ENCODE results near the gene HDAC4. TPM values are rescaled to one million over a fixed set of nuclear protein-coding genes. Genes with fewer than 3 reads are reported as not detected.

The HDAC4 gene
- total RNA-seq, 1 donor from 2014 or later, result 39.0 TPM

DNA sequence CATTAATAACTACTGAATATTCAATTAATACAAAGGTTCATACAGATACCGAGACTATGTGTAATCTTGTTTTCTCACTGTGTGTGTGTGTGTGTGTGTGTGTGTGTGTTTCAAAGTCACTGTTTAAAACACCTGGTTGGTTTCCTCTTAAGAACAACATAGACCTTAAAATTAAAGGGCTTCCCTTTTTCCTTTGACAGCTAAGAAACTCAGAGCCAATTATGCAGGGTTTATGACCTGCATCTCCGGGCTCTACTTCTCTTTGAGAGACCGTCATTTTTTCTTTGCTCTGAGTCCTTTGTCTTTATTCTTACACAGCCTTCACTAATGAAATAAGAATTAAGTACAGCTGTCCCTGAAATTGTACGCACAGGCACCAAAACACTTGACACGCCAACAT is 145.6 kb downstream of the HDAC4 start:
- peaks cover 27% of the 10 kb centered on the region for H3K4me1 Mint-ChIP-seq (ENCODE audit: unreplicated experiment)
- TF ChIP-seq CTCF (conservative IDR thresholded peaks at IDR 0.05), result no peak
- no peak overlapping the region for H3K27ac Mint-ChIP-seq
- DNase-seq (ENCODE audit: extremely low spot score, unreplicated experiment), result no peak
- peaks cover 24% of the 10 kb centered on the region for H3K9me3 Mint-ChIP-seq
- no peak overlapping the region for H3K4me3 Mint-ChIP-seq
- no peaks in the 10 kb centered on the region for H3K27me3 Mint-ChIP-seq
- peaks cover 14% of the 10 kb centered on the region for H3K36me3 Mint-ChIP-seq

DNA sequence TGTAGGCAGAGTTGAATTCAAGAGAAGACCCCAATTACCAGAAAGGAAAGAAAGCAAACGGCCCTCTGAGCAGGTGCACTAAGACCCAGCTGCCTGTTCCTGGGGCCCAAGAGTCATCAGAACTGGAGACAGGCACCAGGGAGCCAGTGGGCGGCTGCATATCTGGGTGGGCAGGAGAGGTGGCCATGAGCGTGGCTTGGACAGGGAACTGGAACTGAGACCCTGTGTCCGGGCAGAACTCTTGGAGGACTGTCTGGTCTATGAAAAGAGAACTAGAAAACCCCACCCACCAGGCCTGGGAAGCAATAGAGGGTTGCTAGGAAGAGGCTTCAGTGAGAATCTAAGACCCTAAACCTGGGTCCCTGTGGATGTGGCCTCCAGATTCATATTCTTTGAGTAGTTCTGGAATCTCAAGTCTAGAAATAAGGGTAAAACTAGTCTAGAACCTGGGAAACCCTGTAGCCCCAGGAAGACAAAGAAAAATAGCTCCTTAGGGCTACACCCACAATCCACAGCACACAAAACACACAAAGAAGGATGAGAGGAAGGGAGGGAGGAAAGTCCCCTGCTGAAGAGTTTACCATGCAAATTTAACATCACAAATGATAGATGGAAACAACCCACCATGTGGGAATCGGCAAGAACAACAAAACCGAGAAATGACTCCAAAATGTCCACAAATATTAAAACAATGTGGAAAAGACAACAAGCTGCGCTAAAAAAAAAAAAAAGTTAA is 147.0 kb downstream of the HDAC4 start:
- Mint-ChIP-seq H3K36me3 (peaks cover 13% of the 10 kb centered on the region), H3K9me3 (peaks cover 19% of the 10 kb centered on the region), H3K4me1 (ENCODE audit: unreplicated experiment) (peaks cover 27% of the 10 kb centered on the region), H3K4me3 (no peak overlapping the region), H3K27me3 (no peaks in the 10 kb centered on the region), H3K27ac (no peak overlapping the region)
- no peak for DNase-seq (ENCODE audit: extremely low spot score, unreplicated experiment)
- no peak for TF ChIP-seq CTCF (conservative IDR thresholded peaks at IDR 0.05)

- peaks cover 7% of the 10 kb centered on the region for H3K36me3 Mint-ChIP-seq
- no peak for DNase-seq (ENCODE audit: extremely low spot score, unreplicated experiment)
- no peak overlapping the region for H3K27ac Mint-ChIP-seq
- no peaks in the 10 kb centered on the region for H3K27me3 Mint-ChIP-seq
- TF ChIP-seq CTCF (conservative IDR thresholded peaks at IDR 0.05), result no peak
- H3K4me1 Mint-ChIP-seq (ENCODE audit: unreplicated experiment), result peaks cover 27% of the 10 kb centered on the region
- H3K9me3 Mint-ChIP-seq, result peaks cover 13% of the 10 kb centered on the region
- H3K4me3 Mint-ChIP-seq, result no peak overlapping the region
Observed at GRCh38 chr2:239253264-239253663, 147.6 kb downstream of the HDAC4 start.

DNA sequence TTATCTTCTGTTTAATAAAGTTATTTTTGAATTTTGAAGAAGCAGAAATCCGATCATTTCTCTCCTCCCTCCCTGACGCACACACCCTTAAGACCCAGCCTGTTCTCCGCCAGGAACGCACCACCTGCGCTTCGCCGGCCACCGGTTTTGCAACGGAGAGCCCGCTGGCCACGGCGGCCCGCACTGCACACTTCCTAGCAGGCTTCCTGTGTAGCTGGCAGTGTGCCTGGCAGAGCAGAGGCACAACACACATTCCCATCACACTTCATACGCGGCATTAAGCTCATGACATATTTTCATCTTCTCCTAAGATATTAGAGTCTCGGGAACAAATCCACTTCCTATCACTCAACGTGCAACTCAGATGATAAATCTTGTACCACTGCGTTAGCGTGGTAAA is 148.0 kb downstream of the HDAC4 start:
- H3K4me3 Mint-ChIP-seq, result no peak overlapping the region
- no peak for TF ChIP-seq CTCF (conservative IDR thresholded peaks at IDR 0.05)
- peaks cover 27% of the 10 kb centered on the region for H3K4me1 Mint-ChIP-seq (ENCODE audit: unreplicated experiment)
- peaks cover 7% of the 10 kb centered on the region for H3K36me3 Mint-ChIP-seq
- H3K27me3 Mint-ChIP-seq, result no peaks in the 10 kb centered on the region
- no peak overlapping the region for H3K27ac Mint-ChIP-seq
- peaks cover 12% of the 10 kb centered on the region for H3K9me3 Mint-ChIP-seq
- no peak for DNase-seq (ENCODE audit: extremely low spot score, unreplicated experiment)

GRCh38 chr2:239252393-239252792 is 148.4 kb downstream of the HDAC4 start:
- Mint-ChIP-seq H3K4me1 (ENCODE audit: unreplicated experiment) (peaks cover 29% of the 10 kb centered on the region), H3K27me3 (no peaks in the 10 kb centered on the region), H3K36me3 (peaks cover 4% of the 10 kb centered on the region), H3K27ac (no peak overlapping the region), H3K4me3 (no peak overlapping the region), H3K9me3 (peaks cover 8% of the 10 kb centered on the region)
- no peak for DNase-seq (ENCODE audit: extremely low spot score, unreplicated experiment)
- no peak for TF ChIP-seq CTCF (conservative IDR thresholded peaks at IDR 0.05)

Measured in type B pancreatic cell (in vitro differentiated cells).